ENCODE results near the gene EDN2.

Gene EDN2

DNA sequence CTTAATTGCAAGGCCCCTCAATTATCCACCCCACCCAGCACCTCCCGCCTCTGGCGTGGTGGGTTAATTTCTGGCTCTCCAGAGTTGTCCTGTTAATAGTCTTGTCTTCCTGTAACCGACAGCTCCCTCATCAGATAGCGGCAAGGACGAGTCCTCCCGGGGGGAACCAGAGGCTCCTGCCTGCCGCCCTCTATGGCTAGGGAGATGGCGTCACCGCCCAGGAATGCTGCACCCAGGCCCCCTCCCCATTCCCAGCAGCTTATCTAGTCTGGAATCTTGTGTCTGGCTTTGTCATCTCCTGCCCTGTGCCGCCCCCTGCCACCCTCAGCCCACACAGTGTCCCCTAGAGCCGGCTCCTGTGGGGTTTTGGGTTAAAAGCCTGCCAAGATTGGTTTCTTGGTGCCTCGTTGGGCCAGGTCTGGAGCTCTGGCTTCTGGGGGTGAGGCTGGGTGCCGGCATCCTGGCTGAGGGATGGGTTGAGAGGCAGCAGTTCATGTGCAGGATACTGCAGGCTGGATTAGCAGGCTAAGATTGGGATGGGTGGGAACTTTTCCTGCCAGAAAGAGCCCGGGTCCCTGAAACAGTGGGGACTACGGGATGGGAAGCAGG is 48.8 kb downstream of the EDN2 start:
- no peak for DNase-seq

- DNase-seq = no peak
Measured at GRCh38 chr1:41434748-41435449, 49.6 kb downstream of the EDN2 start.

DNA sequence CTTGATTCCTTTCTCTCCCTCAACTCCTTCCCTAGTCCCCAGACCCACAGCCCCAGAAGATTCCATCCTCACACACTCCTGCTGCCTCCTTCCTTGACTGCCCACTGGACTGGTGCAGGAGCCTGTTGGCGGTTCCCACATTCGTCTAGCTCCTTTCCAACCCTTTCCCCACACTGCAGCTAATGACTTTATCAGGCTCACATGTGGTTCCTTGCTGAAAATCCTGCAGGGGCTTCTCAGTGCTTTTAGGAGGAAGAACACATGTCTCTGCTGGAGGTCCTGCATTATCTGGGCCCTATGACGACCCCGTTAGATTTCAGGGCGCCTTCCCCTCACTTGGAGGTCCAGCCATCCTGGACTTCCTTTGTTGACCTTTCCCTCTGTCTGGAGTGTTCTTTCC is 50.2 kb downstream of the EDN2 start:
- DNase-seq = no peak

- DNase-seq = no peak
Measured at GRCh38 chr1:41433501-41433900, 51.0 kb downstream of the EDN2 start.

- DNase-seq = peak; percentile 77 to 80
Measured at GRCh38 chr1:41432481-41433280, 51.8 kb downstream of the EDN2 start.

- DNase-seq = no peak
Measured at GRCh38 chr1:41431490-41432350, 52.8 kb downstream of the EDN2 start.

DNA sequence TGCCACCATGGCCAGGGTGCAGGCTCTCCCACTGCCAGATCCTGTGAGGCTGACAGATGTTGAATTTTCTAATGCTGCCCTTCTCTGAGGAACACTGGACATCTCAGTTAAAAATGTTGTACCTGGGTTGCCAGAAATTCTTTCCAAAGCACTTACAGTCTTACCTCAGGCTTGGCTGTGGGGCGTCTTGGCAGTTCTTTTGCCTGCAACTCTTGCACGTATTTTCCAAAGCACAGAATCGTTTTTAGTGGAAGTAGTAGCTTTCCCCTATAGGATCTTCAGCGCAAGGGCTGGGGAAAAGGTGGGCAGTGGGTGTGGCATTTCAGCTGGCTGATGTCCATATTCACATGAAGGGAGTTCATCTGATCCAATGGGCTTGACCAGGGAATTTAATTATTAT is 53.9 kb downstream of the EDN2 start:
- no peak for DNase-seq

- DNase-seq = no peak
Measured at GRCh38 chr1:41430069-41430468, 54.4 kb downstream of the EDN2 start.

GRCh38 chr1:41429641-41430035 is 54.8 kb downstream of the EDN2 start:
- no peak for DNase-seq

Measured in stimulated activated CD4-positive, alpha-beta T cell treated with anti-CD3 and anti-CD28 coated beads, Interleukin-2, amount 100 ng/mL, for 48 hours (primary cell).